HepG2 (cell line): ENCODE data around the gene KCTD16. TPM values are rescaled to one million over a fixed set of nuclear protein-coding genes. Genes with fewer than 3 reads are reported as not detected.
A peak's percentile ranks its signal among the peaks of the same experiment; 100 is the strongest.

ENCODE experiments used
- BHLHE40 ChIP-seq: IDR thresholded peaks from 2 replicates; pipeline ENCODE4 v1.6.1; 2011; ENCODE audit warnings: low read length, improper control_type of control experiment
- CBFB ChIP-seq: sonication (generic); formaldehyde crosslinking; IDR thresholded peaks from 2 replicates; pipeline ENCODE4 v1.4.0; 2020; ENCODE audit warnings: missing genetic modification reagents
- EP300 ChIP-seq, 3 experiments: sonication (generic) in 1 of 3; formaldehyde crosslinking in 1 of 3; IDR thresholded peaks; 2 replicates each; pipeline versions ENCODE4 v1.5.1 to v1.6.1; 2011 to 2020; ENCODE audit warnings: low read depth in 2 of 3, low read length in 2 of 3, borderline replicate concordance in 1 of 3, improper control_type of control experiment in 1 of 3, mild to moderate bottlenecking in 1 of 3, missing genetic modification reagents in 1 of 3, moderate library complexity in 1 of 3
- ETV5 ChIP-seq: IDR thresholded peaks from 2 replicates; pipeline ENCODE4 v1.6.1; 2018; ENCODE audit warnings: missing biosample characterization, missing genetic modification reagents, inconsistent platforms, borderline replicate concordance
- HNRNPL ChIP-seq: fragments of 200-400 bp; formaldehyde crosslinking; IDR thresholded peaks from 2 replicates; pipeline ENCODE4 v1.6.1; 2017; ENCODE audit warnings: mild to moderate bottlenecking, low read depth, low read length
- HOXA3 ChIP-seq: sonication (generic); formaldehyde crosslinking; IDR thresholded peaks from 2 replicates; pipeline ENCODE4 v1.5.0; 2020; ENCODE audit warnings: missing genetic modification reagents
- NAIF1 ChIP-seq: sonication (generic); formaldehyde crosslinking; IDR thresholded peaks from 2 replicates; pipeline ENCODE4 v1.5.0; 2020; ENCODE audit warnings: mild to moderate bottlenecking, missing genetic modification reagents, borderline replicate concordance
- NFYB ChIP-seq: sonication (generic); formaldehyde crosslinking; IDR thresholded peaks from 2 replicates; pipeline ENCODE4 v1.4.0; 2020; ENCODE audit warnings: missing genetic modification reagents
- POLR2G ChIP-seq: fragments of 200-400 bp; formaldehyde crosslinking; IDR thresholded peaks from 2 replicates; pipeline ENCODE4 v1.6.1; 2018; ENCODE audit warnings: mild to moderate bottlenecking, low read depth, low read length, moderate library complexity
- RAD51 ChIP-seq: fragments of 450-650 bp; IDR thresholded peaks from 2 replicates; pipeline ENCODE4 v1.6.1; 2016; ENCODE audit warnings: borderline replicate concordance
- RBFOX2 ChIP-seq: fragments of 200-400 bp; formaldehyde crosslinking; IDR thresholded peaks from 2 replicates; pipeline ENCODE4 v1.6.1; 2017; ENCODE audit warnings: low read depth, mild to moderate bottlenecking, low read length
- SALL1 ChIP-seq: sonication (generic); formaldehyde crosslinking; IDR thresholded peaks from 2 replicates; pipeline ENCODE4 v1.8.0; 2022; ENCODE audit warnings: mild to moderate bottlenecking, missing genetic modification reagents
- STAT5B ChIP-seq: sonication (generic); formaldehyde crosslinking; IDR thresholded peaks from 2 replicates; pipeline ENCODE4 v1.4.0; 2020; ENCODE audit warnings: missing genetic modification reagents
- TBP ChIP-seq: sonication (generic); formaldehyde crosslinking; IDR thresholded peaks from 2 replicates; pipeline ENCODE4 v1.5.0; 2020; ENCODE audit warnings: missing genetic modification reagents
- WIZ ChIP-seq: sonication (generic); formaldehyde crosslinking; IDR thresholded peaks from 2 replicates; pipeline ENCODE4 v1.5.1; 2020; ENCODE audit warnings: mild to moderate bottlenecking, missing genetic modification reagents
- ZBTB3 ChIP-seq: sonication (generic); formaldehyde crosslinking; IDR thresholded peaks from 2 replicates; pipeline ENCODE4 v1.4.0; 2020; ENCODE audit warnings: low read depth, mild to moderate bottlenecking, moderate library complexity, missing genetic modification reagents, borderline replicate concordance
- ZMYM4 ChIP-seq: sonication (generic); formaldehyde crosslinking; IDR thresholded peaks from 2 replicates; pipeline ENCODE4 v1.8.1; 2023; ENCODE audit warnings: mild to moderate bottlenecking, missing genetic modification reagents
- ZNF317 ChIP-seq: sonication (generic); formaldehyde crosslinking; IDR thresholded peaks from 2 replicates; pipeline ENCODE4 v1.5.0; 2020; ENCODE audit warnings: mild to moderate bottlenecking, missing genetic modification reagents
- ZNF329 ChIP-seq: sonication (generic); formaldehyde crosslinking; IDR thresholded peaks from 2 replicates; pipeline ENCODE4 v1.9.0; 2021; ENCODE audit warnings: low read depth, mild to moderate bottlenecking, missing genetic modification reagents
- ZNF557 ChIP-seq: sonication (generic); formaldehyde crosslinking; IDR thresholded peaks from 2 replicates; pipeline ENCODE4 v1.4.0; 2020; ENCODE audit warnings: missing genetic modification reagents
- ZNF562 ChIP-seq: sonication (generic); formaldehyde crosslinking; IDR thresholded peaks from 2 replicates; pipeline ENCODE4 v1.8.0; 2022; ENCODE audit warnings: missing genetic modification reagents, borderline replicate concordance
- ZSCAN9 ChIP-seq: IDR thresholded peaks from 2 replicates; pipeline ENCODE4 v1.6.1; 2016; ENCODE audit warnings: borderline replicate concordance
- polyA plus RNA-seq, 8 experiments: library from polyadenylated mRNA; depleted of rRNA in 3 of 8; stranded (reverse) in 7 of 8; unstranded in 1 of 8; fragments of >200 nt; fragmentation: Illumina TruSeq in 4 of 8; extraction: Trizol in 4 of 8; gene quantifications; 2 replicates each; pipeline versions ENCODE4 v1.2.1 to v1.2.3, GENCODE V29; 2011 to 2016; ENCODE audit warnings: low read depth in 4 of 8, missing spikeins in 1 of 8, mixed read lengths in 1 of 8; ENCODE audit not compliant: insufficient read depth in 1 of 8
- total RNA-seq, 5 experiments: library from RNA; depleted of rRNA; stranded (reverse); fragments of >200 nt; fragmentation: Illumina TruSeq; extraction: Trizol; gene quantifications; 2 replicates each; pipeline ENCODE4 v1.2.3, GENCODE V29; 2016; ENCODE audit warnings: low read depth in 1 of 5
- TF ChIP-seq, protein P1 (sequence below): sonication (generic); formaldehyde crosslinking; conservative IDR thresholded peaks from 2 replicates; pipeline ENCODE4 v1.8.0; 2022; ENCODE audit warnings: mild to moderate bottlenecking, moderate library complexity, missing genetic modification reagents
- TF ChIP-seq, protein P2 (sequence below): sonication (generic); formaldehyde crosslinking; IDR thresholded peaks from 2 replicates; pipeline ENCODE4 v1.4.0; 2020; ENCODE audit warnings: missing genetic modification reagents
- TF ChIP-seq, protein P3 (sequence below): sonication (generic); formaldehyde crosslinking; IDR thresholded peaks from 2 replicates; pipeline ENCODE4 v1.8.0; 2022; ENCODE audit warnings: missing genetic modification reagents, low read depth, mild to moderate bottlenecking, borderline replicate concordance
- TF ChIP-seq, protein P4 (sequence below): sonication (generic); formaldehyde crosslinking; IDR thresholded peaks from 2 replicates; pipeline ENCODE4 v1.4.0; 2020; ENCODE audit warnings: low read depth, mild to moderate bottlenecking, missing genetic modification reagents

The KCTD16 gene
- total and polyA plus RNA-seq, 2 of the 13 experiments (the other 11 are each of a cell fraction or from before 2014, with no cell fraction given) = 0.02 to 0.09 TPM

DNA sequence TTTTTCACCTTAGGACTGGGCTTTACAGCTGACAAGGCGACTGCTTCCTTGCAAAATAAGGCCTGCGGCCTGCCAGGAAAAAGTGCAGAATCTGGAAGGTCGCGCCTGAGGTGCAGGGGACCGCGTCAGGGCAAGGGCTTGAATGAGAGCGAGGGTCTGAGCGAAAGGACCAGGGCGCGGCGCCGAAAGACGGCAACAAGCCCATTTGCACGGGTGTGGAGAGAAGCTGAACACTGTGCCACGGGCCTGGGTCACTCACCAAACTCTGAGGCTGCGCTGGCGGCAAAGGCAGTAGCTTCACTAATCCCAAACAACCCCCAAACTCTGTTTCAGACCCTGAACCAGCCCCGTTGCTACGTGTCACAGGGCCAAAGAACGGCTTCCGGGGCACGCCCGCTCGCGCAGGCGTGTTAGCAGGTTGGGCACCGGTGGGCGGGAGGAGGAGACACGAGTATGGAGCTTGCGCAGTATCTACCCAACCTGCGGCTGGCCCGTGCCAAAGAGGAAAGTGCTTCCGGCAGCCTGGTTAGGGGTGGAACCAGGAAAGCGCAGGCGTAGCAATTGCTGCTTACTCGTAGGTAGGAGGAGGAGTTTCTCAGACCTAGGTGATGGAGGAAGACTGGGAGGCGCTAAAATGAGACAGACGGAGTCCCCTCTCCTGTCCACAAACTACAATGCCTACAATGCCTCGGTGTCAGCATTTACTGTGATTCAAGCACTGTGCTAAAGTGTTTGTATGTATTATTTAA is at the start of gene KCTD16, which contains the start of gene YIPF5 (continued):
- TF ChIP-seq, protein P1, sequence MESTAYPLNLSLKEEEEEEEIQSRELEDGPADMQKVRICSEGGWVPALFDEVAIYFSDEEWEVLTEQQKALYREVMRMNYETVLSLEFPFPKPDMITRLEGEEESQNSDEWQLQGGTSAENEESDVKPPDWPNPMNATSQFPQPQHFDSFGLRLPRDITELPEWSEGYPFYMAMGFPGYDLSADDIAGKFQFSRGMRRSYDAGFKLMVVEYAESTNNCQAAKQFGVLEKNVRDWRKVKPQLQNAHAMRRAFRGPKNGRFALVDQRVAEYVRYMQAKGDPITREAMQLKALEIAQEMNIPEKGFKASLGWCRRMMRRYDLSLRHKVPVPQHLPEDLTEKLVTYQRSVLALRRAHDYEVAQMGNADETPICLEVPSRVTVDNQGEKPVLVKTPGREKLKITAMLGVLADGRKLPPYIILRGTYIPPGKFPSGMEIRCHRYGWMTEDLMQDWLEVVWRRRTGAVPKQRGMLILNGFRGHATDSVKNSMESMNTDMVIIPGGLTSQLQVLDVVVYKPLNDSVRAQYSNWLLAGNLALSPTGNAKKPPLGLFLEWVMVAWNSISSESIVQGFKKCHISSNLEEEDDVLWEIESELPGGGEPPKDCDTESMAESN (CRISPR knock-in tag) = peak; percentile 81; the same call in 1 of the 2 replicates
- TF ChIP-seq ZNF557 (CRISPR knock-in tag) (0 out of 2 replicates have a peak, but pooled peaks have one; percentile 30), ETV5 (CRISPR knock-in tag) (no peak; the same call in 1 of the 2 replicates), RAD51 (no peak), NFYB (CRISPR knock-in tag) (peak; percentile 42; the same call in 1 of the 2 replicates), SALL1 (CRISPR knock-in tag) (peak; percentile 88), HOXA3 (CRISPR knock-in tag) (peak; percentile 71), ZNF317 (CRISPR knock-in tag) (no peak), ZNF562 (CRISPR knock-in tag) (no peak), EP300 (IDR thresholded peaks at IDR 0.05; ENCODE audit: low read depth in 2 of 2, low read length in 2 of 2) (0 out of 4 replicates have a peak, but pooled peaks of 1 of the 2 experiments have one; percentile 7), EP300 (CRISPR knock-in tag; IDR thresholded peaks at IDR 0.05; ENCODE audit: borderline replicate concordance) (no peak), NAIF1 (CRISPR knock-in tag) (0 out of 2 replicates have a peak, but pooled peaks have one; percentile 66), STAT5B (CRISPR knock-in tag) (no peak), CBFB (CRISPR knock-in tag) (no peak), RBFOX2 (peak; percentile 78), ZMYM4 (CRISPR knock-in tag) (peak; percentile 97), ZBTB3 (no peak), POLR2G (peak; percentile 87), ZSCAN9 (CRISPR knock-in tag) (peak; percentile 43; the same call in 1 of the 2 replicates), TBP (CRISPR knock-in tag) (no peak), WIZ (CRISPR knock-in tag) (no peak), HNRNPL (0 out of 2 replicates have a peak, but pooled peaks have one; percentile 23), BHLHE40 (peak; percentile 89), ZNF329 (no peak)
- TF ChIP-seq, protein P2, sequence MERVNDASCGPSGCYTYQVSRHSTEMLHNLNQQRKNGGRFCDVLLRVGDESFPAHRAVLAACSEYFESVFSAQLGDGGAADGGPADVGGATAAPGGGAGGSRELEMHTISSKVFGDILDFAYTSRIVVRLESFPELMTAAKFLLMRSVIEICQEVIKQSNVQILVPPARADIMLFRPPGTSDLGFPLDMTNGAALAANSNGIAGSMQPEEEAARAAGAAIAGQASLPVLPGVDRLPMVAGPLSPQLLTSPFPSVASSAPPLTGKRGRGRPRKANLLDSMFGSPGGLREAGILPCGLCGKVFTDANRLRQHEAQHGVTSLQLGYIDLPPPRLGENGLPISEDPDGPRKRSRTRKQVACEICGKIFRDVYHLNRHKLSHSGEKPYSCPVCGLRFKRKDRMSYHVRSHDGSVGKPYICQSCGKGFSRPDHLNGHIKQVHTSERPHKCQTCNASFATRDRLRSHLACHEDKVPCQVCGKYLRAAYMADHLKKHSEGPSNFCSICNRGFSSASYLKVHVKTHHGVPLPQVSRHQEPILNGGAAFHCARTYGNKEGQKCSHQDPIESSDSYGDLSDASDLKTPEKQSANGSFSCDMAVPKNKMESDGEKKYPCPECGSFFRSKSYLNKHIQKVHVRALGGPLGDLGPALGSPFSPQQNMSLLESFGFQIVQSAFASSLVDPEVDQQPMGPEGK = no peak
- TF ChIP-seq, protein P3, sequence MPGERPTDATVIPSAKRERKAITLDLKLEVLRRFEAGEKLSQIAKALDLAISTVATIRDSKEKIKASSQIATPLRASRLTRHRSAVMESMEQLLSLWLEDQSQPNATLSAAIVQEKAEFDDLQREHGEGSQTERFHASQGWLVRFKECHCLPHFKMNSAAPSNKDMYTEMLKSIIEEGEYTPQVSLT (CRISPR knock-in tag) = no peak
- TF ChIP-seq, protein P4, sequence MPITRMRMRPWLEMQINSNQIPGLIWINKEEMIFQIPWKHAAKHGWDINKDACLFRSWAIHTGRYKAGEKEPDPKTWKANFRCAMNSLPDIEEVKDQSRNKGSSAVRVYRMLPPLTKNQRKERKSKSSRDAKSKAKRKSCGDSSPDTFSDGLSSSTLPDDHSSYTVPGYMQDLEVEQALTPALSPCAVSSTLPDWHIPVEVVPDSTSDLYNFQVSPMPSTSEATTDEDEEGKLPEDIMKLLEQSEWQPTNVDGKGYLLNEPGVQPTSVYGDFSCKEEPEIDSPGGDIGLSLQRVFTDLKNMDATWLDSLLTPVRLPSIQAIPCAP (CRISPR knock-in tag) = no peak
